AG09309 (cell line): ENCODE measurements around the gene TMEM170B.

Experiments
- DNase-seq: peaks from one replicate; pipeline ENCODE4 v3.0.0-alpha.2; 2010; ENCODE audit warnings: low read depth
- H3K4me3 ChIP-seq: 2 replicates; pipeline ENCODE4 v1.5.1; 2011; ENCODE audit warnings: mild to moderate bottlenecking, low read depth, low read length, moderate library complexity; ENCODE audit not compliant: control insufficient read depth
- TF ChIP-seq, protein P1 (sequence below): IDR thresholded peaks from 2 replicates; pipeline ENCODE4 v1.5.1; 2011; ENCODE audit warnings: mild to moderate bottlenecking, low read depth, low read length, inconsistent platforms; ENCODE audit not compliant: insufficient read depth, control insufficient read depth; ENCODE audit errors: missing control alignments

TMEM170B gene

DNA sequence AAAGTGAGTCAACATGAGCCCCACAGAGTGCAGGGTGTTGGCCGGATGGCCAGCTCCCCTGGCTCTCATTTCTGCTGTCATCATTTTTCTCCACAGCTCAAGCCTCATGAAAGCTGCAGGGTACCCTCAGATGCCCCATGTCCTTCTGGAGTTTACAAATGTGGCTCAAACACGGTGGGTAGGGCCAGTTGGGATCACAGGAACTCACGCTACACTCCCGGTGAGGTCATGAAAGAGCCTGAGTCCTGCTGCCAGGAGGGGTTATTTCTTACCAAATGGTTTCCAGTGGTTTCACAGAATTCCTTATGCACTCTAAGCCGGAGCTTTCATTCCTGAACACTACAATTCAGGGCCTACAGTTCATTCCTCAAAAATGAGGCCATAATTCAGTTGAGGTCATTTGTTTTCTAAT, 78.7 kb downstream of the TMEM170B start:
- H3K4me3 ChIP-seq: no peak overlapping the region
- TF ChIP-seq, protein P1, sequence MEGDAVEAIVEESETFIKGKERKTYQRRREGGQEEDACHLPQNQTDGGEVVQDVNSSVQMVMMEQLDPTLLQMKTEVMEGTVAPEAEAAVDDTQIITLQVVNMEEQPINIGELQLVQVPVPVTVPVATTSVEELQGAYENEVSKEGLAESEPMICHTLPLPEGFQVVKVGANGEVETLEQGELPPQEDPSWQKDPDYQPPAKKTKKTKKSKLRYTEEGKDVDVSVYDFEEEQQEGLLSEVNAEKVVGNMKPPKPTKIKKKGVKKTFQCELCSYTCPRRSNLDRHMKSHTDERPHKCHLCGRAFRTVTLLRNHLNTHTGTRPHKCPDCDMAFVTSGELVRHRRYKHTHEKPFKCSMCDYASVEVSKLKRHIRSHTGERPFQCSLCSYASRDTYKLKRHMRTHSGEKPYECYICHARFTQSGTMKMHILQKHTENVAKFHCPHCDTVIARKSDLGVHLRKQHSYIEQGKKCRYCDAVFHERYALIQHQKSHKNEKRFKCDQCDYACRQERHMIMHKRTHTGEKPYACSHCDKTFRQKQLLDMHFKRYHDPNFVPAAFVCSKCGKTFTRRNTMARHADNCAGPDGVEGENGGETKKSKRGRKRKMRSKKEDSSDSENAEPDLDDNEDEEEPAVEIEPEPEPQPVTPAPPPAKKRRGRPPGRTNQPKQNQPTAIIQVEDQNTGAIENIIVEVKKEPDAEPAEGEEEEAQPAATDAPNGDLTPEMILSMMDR: no peak
- DNase-seq: peak; percentile 83

DNA sequence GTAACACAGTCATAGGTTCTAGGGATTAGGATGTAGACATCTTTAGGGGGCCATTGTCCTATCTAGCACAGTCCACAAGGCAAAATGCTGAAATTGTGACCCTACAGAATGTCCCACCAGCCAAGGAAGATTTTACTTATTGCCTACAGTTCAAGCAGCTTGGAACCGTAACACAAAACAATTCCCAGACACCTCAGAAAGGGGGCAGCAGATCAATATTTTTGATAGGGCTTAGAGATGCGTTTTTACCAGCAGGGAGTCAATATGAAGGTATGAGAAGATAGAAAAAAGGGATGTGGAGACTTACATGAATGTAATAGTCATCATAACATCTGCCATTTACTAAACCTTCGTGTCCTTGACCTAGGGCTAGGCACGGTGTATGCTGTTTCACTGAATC, 81.0 kb downstream of the TMEM170B start:
- DNase-seq: no peak
- H3K4me3 ChIP-seq: no peak overlapping the region
- TF ChIP-seq, protein P1: peak; percentile 26

DNA sequence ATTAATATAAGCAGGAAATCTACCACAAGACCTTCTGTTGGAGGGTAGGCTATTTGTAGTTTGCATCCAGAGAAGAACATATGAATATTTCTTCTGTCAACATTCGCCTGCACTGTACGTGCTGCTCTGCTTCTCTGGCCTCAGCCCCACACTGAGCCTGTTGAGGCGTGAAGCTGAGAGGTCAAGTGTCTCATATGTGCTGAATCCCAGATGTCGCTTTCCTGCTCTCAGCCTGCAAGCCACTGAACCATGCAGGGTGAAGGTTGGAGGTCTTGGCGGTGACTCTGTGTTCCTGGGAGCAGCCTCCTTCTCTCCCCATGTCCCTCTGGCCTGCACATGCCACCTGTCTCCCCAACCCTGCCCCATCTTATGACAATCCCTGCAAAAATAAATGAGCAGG, 83.6 kb downstream of the TMEM170B start:
- no peak for DNase-seq
- TF ChIP-seq, protein P1: no peak
- H3K4me3 ChIP-seq: no peak overlapping the region

DNA sequence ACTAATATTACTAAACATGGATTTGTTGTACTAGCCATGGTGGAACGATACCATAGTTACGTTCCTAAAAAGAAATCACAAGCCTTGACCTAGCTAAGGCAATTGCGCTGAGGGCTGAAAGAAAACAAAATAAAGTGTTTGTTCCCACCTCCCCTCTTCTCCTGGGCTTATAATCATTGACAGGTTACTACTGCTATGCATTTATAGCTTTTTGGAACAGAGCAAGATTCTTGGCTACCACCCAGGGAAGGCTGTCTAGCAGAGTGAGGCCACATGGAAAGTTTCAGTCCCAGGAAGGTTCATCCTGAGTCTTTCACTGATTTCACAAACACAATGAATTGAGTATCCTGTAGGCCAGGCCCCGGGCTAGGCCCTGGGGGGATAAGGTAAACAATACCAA, 84.6 kb downstream of the TMEM170B start:
- DNase-seq: no peak
- TF ChIP-seq, protein P1: no peak
- no peak overlapping the region for H3K4me3 ChIP-seq

DNA sequence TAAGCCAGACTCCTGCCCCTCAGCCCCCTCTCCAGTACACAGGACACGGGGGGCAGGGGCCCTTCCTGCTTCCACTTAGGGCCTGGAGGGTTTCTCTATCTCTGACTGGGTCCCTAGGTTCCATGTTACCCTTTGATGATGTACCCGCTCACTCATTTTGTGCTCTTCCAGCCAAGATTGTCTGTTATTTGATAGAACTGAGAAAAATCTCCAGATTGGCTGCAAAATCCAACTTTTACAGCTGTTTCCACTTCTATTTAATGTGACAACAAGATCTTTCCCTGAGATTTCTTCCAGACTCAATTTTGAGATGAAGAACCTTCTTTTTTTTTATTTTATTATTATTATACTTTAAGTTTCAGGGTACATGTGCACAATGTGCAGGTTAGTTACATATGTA, 85.7 kb downstream of the TMEM170B start:
- H3K4me3 ChIP-seq: no peak overlapping the region
- TF ChIP-seq, protein P1: no peak
- no peak for DNase-seq

DNA sequence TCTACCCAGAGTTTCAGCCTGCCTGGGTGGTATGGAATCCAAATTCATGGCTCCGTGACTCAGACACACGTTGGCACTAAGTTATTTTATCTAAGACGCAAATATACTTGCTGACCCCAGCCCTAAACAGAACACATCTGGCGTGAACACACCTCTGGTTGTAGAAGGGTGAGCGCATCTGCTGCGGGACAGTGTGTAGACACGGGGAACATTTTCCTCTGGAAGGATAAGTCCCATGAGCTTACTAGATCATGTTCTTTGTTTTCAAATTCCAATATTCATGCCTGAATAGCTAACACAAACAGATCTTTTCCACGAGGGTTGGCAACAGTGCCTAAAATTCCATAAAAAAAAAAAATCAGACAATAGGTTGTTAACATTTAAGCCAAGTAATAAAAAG, 87.8 kb downstream of the TMEM170B start:
- no peak for DNase-seq
- H3K4me3 ChIP-seq: no peak overlapping the region
- TF ChIP-seq, protein P1: no peak

DNA sequence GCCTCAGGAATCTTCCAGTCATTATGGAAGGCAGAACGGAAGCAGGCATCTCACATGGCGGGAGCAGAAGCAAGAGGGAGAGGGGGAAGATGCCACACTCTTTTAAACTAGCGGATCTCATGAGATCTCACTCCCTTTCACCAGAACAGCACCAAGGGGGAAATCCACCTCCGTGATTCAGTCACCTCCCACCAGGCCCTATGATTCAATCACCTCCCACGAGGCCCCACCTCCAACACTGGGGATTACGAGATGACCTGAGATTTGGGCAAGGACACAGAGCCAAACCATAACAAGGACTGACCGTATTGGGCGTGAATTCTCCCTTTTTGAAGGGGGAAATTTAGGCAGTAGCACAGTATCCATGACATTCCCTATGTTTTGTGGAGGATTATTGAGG, 88.8 kb downstream of the TMEM170B start:
- DNase-seq: no peak
- TF ChIP-seq, protein P1: no peak
- H3K4me3 ChIP-seq: no peak overlapping the region
